ENCODE results near the gene CASTOR1.

GRCh38 chr22:30238136-30238535 is 51.2 kb downstream of the CASTOR1 start:
- TF ChIP-seq POLR2AphosphoS5 (IDR thresholded peaks at IDR 0.05) (no peak), CTCF (IDR thresholded peaks at IDR 0.05) (no peak)

All from breast epithelium (tissue), 3 donors.